Neutrophil (primary cell): ENCODE data around the gene CCDC54.

Experiments
- H3K27ac ChIP-seq: fragments of 200-600 bp; sonication (generic); 2 replicates; pipeline ENCODE4 v1.5.1; 2016; ENCODE audit warnings: mild to moderate bottlenecking, moderate library complexity
- H3K27me3 ChIP-seq: fragments of 200-600 bp; sonication (generic); 2 replicates; pipeline ENCODE4 v1.6.0; 2016; ENCODE audit warnings: mild to moderate bottlenecking
- H3K36me3 ChIP-seq: fragments of 200-600 bp; sonication (generic); 2 replicates; pipeline ENCODE4 v1.5.1; 2017
- H3K4me1 ChIP-seq, 2 experiments: fragments of 200-600 bp in 1 of 2; sonication (generic) in 1 of 2; 1 replicate in 1 of 2; 2 replicates in 1 of 2; pipeline versions ENCODE4 v1.5.1 to v1.6.1; 2013 to 2016; ENCODE audit warnings: low read depth in 1 of 2, low read length in 1 of 2, mild to moderate bottlenecking in 1 of 2, moderate library complexity in 1 of 2; ENCODE audit not compliant: control insufficient read depth in 1 of 2, insufficient read depth in 1 of 2
- H3K4me3 ChIP-seq, 2 experiments: fragments of 200-600 bp in 1 of 2; sonication (generic) in 1 of 2; 1 replicate in 1 of 2; 2 replicates in 1 of 2; pipeline ENCODE4 v1.5.1; 2013 to 2016; ENCODE audit warnings: low read depth in 1 of 2, low read length in 1 of 2, mild to moderate bottlenecking in 1 of 2, moderate library complexity in 1 of 2
- H3K9me3 ChIP-seq: fragments of 200-600 bp; sonication (generic); 2 replicates; pipeline ENCODE4 v1.5.1; 2016
- CTCF ChIP-seq: fragments of 200-600 bp; sonication (generic); IDR thresholded peaks from 2 replicates; pipeline ENCODE4 v1.5.1; 2016; ENCODE audit warnings: antibody characterized with exemption

The CCDC54 gene

GRCh38 chr3:107367353-107367752 lies 9.9 kb upstream of the CCDC54 start:
- TF ChIP-seq CTCF: no peak
- no peaks in the 10 kb centered on the region for H3K27me3 ChIP-seq
- H3K36me3 ChIP-seq: no peaks in the 10 kb centered on the region
- H3K9me3 ChIP-seq: no peaks in the 10 kb centered on the region
- peak overlapping the region in 1 of 2 experiments; percentile 21 for H3K4me3 ChIP-seq
- peaks cover 0 to 11% of the 10 kb centered on the region in 2 experiments for H3K4me1 ChIP-seq
- no peak overlapping the region for H3K27ac ChIP-seq

- Histone ChIP-seq H3K36me3 (no peaks in the 10 kb centered on the region), H3K27ac (no peak overlapping the region), H3K9me3 (no peaks in the 10 kb centered on the region), H3K4me3 (no peak overlapping the region), H3K4me1 (peaks cover 0 to 11% of the 10 kb centered on the region in 2 experiments), H3K27me3 (no peaks in the 10 kb centered on the region)
- no peak for TF ChIP-seq CTCF
These were observed 8.4 kb upstream of the CCDC54 start for GRCh38 chr3:107368654-107369398.

GRCh38 chr3:107369791-107370190 lies 7.4 kb upstream of the CCDC54 start:
- Histone ChIP-seq H3K27ac (no peak overlapping the region), H3K27me3 (no peaks in the 10 kb centered on the region), H3K36me3 (no peaks in the 10 kb centered on the region), H3K4me3 (no peak overlapping the region), H3K9me3 (no peaks in the 10 kb centered on the region), H3K4me1 (peaks cover 0 to 11% of the 10 kb centered on the region in 2 experiments)
- no peak for TF ChIP-seq CTCF

GRCh38 chr3:107370907-107371306 lies 6.3 kb upstream of the CCDC54 start:
- no peak for TF ChIP-seq CTCF
- H3K27ac ChIP-seq: no peak overlapping the region
- H3K36me3 ChIP-seq: no peaks in the 10 kb centered on the region
- no peaks in the 10 kb centered on the region for H3K9me3 ChIP-seq
- H3K4me1 ChIP-seq: peaks cover 0 to 11% of the 10 kb centered on the region in 2 experiments
- H3K4me3 ChIP-seq: no peak overlapping the region
- no peaks in the 10 kb centered on the region for H3K27me3 ChIP-seq

GRCh38 chr3:107372506-107372905 lies 4.7 kb upstream of the CCDC54 start:
- H3K27me3 ChIP-seq: no peaks in the 10 kb centered on the region
- peaks cover 0 to 3% of the 10 kb centered on the region in 2 experiments for H3K4me1 ChIP-seq
- no peak overlapping the region for H3K4me3 ChIP-seq
- no peaks in the 10 kb centered on the region for H3K36me3 ChIP-seq
- no peaks in the 10 kb centered on the region for H3K9me3 ChIP-seq
- no peak for TF ChIP-seq CTCF
- no peak overlapping the region for H3K27ac ChIP-seq
